ENCODE results near the gene HOXD10.

DNA sequence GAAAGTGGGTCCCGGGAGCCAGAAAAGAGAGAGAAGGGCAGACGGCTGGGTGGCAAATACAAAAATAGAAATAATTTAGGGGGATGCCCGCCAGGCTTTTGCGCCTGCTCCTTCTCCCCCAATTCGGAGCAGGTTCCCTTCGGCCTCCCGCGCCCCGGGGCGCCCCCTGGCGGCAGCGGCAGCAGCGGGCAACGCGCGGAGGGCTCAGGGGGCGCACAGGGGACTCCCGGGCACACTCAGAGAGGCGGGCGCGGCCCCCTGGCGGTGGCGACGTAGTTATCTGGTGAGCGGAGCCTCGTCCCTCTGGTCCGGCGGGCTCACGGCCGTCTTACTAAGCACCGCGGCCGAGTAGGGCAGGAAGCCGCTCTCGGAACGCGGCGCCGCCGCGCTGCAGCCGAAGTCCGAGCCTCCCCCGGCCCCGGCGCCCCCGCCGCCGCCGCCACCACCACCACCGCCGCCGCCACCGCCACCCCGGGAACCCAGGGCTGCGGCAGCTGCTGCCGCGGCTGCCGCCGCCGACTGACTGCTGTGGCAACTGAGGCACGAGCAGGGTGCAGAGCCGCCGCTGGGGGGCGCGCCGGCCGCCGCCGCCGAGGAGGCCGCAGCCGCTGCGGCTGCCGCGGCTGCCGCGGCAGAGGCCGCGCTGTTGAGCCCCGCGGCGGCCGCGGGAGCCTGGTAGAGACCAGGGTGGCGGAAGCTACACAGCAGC, 36.6 kb upstream of the HOXD10 start:
- TF ChIP-seq, protein P1, sequence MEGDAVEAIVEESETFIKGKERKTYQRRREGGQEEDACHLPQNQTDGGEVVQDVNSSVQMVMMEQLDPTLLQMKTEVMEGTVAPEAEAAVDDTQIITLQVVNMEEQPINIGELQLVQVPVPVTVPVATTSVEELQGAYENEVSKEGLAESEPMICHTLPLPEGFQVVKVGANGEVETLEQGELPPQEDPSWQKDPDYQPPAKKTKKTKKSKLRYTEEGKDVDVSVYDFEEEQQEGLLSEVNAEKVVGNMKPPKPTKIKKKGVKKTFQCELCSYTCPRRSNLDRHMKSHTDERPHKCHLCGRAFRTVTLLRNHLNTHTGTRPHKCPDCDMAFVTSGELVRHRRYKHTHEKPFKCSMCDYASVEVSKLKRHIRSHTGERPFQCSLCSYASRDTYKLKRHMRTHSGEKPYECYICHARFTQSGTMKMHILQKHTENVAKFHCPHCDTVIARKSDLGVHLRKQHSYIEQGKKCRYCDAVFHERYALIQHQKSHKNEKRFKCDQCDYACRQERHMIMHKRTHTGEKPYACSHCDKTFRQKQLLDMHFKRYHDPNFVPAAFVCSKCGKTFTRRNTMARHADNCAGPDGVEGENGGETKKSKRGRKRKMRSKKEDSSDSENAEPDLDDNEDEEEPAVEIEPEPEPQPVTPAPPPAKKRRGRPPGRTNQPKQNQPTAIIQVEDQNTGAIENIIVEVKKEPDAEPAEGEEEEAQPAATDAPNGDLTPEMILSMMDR (IDR thresholded peaks at IDR 0.05) = peak; percentile 71 to 87 (median 77)
- TF ChIP-seq POLR2A (IDR thresholded peaks at IDR 0.05) (no peak), POLR2AphosphoS5 (IDR thresholded peaks at IDR 0.05; ENCODE audit: insufficient read depth in 1 of 2, low read depth in 1 of 2) (no peak)
